Right lobe of liver (tissue), 6 donors: ENCODE results near the gene ZNF644. TPM values are rescaled to one million over a fixed set of nuclear protein-coding genes. Genes with fewer than 3 reads are reported as not detected.
"Not testable (repeated sequence)": the region's sequence is repeated elsewhere in the genome, so short reads cannot be mapped to it uniquely, and the experiment has no call there.

Source experiments
- ATAC-seq, 4 donors: fragments of 200-7000 bp; cut with Tn5 transposase; one replicate each; pipeline ENCODE4 v1.9.1; 2020; ENCODE audit warnings: mild to moderate bottlenecking in 4 of 4, moderate library complexity in 4 of 4
- DNase-seq, 3 donors: peaks; one replicate each; pipeline ENCODE4 v3.0.0-alpha.2; 2020
- H3K27ac ChIP-seq, 3 donors: fragments of 200-600 bp; one replicate each; pipeline ENCODE4 v1.8.0; 2022
- H3K27me3 ChIP-seq, 2 donors: fragments of 200-600 bp; one replicate each; pipeline ENCODE4 v1.8.0; 2022
- H3K36me3 ChIP-seq, 4 donors: fragments of 200-600 bp; sonication (generic) in 1 of 4; one replicate each; pipeline versions ENCODE4 v1.5.1 to v1.8.0; 2017 to 2022; ENCODE audit warnings: control low read depth in 1 of 4
- H3K4me1 ChIP-seq, 4 donors: fragments of 200-600 bp; sonication (generic) in 1 of 4; one replicate each; pipeline versions ENCODE4 v1.5.1 to v1.8.0; 2017 to 2022; ENCODE audit warnings: control low read depth in 1 of 4
- H3K4me3 ChIP-seq, 3 donors: fragments of 200-600 bp; one replicate each; pipeline ENCODE4 v1.8.0; 2022
- H3K9me3 ChIP-seq, 4 donors: fragments of 200-600 bp; sonication (generic) in 1 of 4; one replicate each; pipeline versions ENCODE4 v1.5.1 to v1.8.0; 2017 to 2022; ENCODE audit warnings: control low read depth in 1 of 4
- POLR2A ChIP-seq: fragments of 450-650 bp; IDR thresholded peaks from one replicate; pipeline ENCODE4 v1.6.1; 2017; ENCODE audit warnings: antibody characterized with exemption, mild to moderate bottlenecking
- WGBS: methylation state at CpG from one replicate; pipeline ENCODE4 v1.1.6; 2018; ENCODE audit warnings: low coverage, low lambda C conversion rate; ENCODE audit not compliant: insufficient coverage; ENCODE audit errors: missing lambda C conversion rate; 5-methylcytosine and 5-hydroxymethylcytosine counted together
- intact Hi-C, 2 donors: fragments of 100-400 bp; cut with DNase I; formaldehyde crosslinking; loops; one replicate each; pipeline versions ENCODE4 v1.11.2 to v1.14.1; 2022
- total RNA-seq, 6 experiments: library from RNA; depleted of rRNA in 2 of 6; stranded (reverse); fragments of >200 nt in 2 of 6; fragmentation: NEBNext Ultra II Directional in 3 of 6; extraction: Animal tissue kit (Norgen Biotek cat#: 25700) in 3 of 6; gene quantifications; one replicate each; pipeline versions ENCODE4 v1.1.0 to v1.2.4, GENCODE V29; 2016 to 2023
- TF ChIP-seq, protein P1 (sequence below), 4 donors: fragments of 200-600 bp in 3 of 4; fragments of 450-650 bp in 1 of 4; IDR thresholded peaks; one replicate each; pipeline versions ENCODE4 v1.5.1 to v1.8.0; 2016 to 2022; ENCODE audit warnings: antibody characterized with exemption in 4 of 4, mild to moderate bottlenecking in 2 of 4
- donor health status: DM: no; HTN: yes; CAD: no.
- donor health status: DM: no; HTN: no; CAD: no.
- donor health status: DM: no; HTN: no; CAD: no.
- donor health status: DM: no; HTN: yes; CAD: no.
- donor health status: DM: no; HTN: yes; CAD: no.

ZNF644 gene
- total RNA-seq, 6 experiments from 2014 or later: 19.3 to 26.9 (median 19.9) TPM

DNA sequence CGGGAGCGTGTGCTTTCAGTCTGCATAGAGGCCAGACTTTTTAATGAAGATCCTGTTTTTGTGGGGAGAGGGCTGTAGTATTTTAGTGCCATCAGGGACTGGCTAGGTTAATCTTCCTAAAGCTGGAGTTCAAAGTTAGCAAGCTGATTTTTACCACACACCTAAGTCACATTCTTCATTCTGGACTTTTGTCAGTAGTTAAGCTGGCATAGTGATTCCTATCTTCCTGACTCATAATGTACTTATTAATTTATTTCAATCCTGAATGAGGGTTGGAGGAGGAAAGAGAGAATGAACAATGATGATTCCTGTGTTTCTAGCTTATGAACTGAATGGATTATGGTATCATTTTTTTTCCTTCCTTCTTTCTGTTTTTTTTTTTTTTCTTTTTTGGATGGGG is 24.9 kb upstream of the ZNF644 start:
- no peak for TF ChIP-seq POLR2A
- TF ChIP-seq, protein P1, sequence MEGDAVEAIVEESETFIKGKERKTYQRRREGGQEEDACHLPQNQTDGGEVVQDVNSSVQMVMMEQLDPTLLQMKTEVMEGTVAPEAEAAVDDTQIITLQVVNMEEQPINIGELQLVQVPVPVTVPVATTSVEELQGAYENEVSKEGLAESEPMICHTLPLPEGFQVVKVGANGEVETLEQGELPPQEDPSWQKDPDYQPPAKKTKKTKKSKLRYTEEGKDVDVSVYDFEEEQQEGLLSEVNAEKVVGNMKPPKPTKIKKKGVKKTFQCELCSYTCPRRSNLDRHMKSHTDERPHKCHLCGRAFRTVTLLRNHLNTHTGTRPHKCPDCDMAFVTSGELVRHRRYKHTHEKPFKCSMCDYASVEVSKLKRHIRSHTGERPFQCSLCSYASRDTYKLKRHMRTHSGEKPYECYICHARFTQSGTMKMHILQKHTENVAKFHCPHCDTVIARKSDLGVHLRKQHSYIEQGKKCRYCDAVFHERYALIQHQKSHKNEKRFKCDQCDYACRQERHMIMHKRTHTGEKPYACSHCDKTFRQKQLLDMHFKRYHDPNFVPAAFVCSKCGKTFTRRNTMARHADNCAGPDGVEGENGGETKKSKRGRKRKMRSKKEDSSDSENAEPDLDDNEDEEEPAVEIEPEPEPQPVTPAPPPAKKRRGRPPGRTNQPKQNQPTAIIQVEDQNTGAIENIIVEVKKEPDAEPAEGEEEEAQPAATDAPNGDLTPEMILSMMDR (IDR thresholded peaks at IDR 0.05): no peak
- ATAC-seq: no peak
- H3K4me3 ChIP-seq: no peak overlapping the region
- no peak for DNase-seq
- H3K27ac ChIP-seq: no peak overlapping the region
- 59% methylated on average over 2 of the region's 2 CpGs for WGBS
- H3K4me1 ChIP-seq: no peaks in the 10 kb centered on the region
- no peaks in the 10 kb centered on the region for H3K27me3 ChIP-seq
- H3K9me3 ChIP-seq: peaks cover 0 to 3% (median 0%) of the 10 kb centered on the region in 4 donors
- intact Hi-C loops: no loop called here
- no peaks in the 10 kb centered on the region for H3K36me3 ChIP-seq

DNA sequence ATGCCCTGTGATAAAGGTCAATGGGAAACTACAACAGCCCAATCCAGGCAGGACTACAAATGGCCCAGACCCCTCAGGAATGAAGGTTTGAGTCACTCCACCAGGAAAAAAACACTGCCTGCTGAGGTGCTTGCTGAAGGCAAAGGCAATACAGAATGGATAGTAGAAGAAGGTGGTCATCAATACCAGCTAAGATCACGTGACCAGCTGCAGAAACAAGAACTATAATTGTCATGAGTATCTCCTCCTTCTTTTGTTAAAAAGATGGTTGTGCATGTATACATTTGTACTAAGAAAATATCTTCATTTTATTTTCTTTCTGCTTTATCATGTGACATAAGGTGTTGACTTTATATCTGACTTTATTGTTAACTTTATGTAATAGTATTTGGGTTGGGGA is 23.4 kb upstream of the ZNF644 start:
- Histone ChIP-seq H3K27me3 (no peaks in the 10 kb centered on the region), H3K9me3 (peaks cover 0 to 3% (median 0%) of the 10 kb centered on the region in 4 donors), H3K27ac (no peak overlapping the region), H3K4me3 (no peak overlapping the region), H3K36me3 (no peaks in the 10 kb centered on the region), H3K4me1 (no peaks in the 10 kb centered on the region)
- TF ChIP-seq POLR2A: no peak
- TF ChIP-seq, protein P1 (IDR thresholded peaks at IDR 0.05): no peak
- no peak for ATAC-seq
- no peak for DNase-seq
- 80% methylated on average over 1 of the region's 1 CpG for WGBS
- intact Hi-C loops: no loop called here

DNA sequence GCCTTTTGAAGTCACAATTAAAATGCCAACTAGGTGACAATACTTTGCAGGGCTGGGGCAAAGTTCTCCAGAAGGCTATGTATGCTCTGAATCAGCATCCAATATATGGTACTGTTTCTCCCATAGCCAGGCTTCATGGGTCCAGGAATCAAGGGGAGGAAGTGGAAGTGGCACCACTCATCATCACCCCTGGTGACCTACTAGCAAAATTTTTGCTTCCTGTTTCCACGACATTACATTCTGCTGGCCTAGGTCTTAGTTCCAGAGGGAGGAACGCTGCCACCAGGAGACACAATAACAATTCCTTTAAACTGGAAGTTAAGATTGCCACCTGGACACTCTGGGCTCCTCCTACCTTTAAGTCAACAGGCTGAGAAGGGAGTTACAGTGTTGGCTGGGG is 22.9 kb upstream of the ZNF644 start:
- intact Hi-C loops, DNase-seq, H3K9me3 ChIP-seq, ATAC-seq, H3K27ac ChIP-seq, H3K4me1 ChIP-seq, H3K27me3 ChIP-seq, H3K4me3 ChIP-seq, H3K36me3 ChIP-seq: not testable (repeated sequence)
- 80% methylated on average over 1 of the region's 2 CpGs for WGBS

DNA sequence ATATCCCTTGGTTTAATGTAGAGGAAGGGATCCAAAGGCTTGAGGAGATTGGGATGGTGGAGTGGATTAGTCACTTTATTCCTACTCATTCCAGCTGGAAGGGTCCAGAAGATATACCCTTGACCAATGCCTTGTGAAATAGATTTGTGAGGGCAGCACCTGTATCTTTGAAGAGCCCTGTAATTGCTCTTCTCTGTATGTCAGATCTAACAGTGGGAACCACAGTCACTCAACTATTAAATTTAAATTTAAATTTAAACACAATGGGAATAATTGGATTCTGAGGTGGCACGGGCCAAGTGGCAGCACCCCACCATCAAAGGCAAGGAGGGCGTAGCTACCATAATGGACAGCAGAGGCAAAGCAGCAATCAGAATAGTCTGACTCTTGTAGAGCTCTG is 20.5 kb upstream of the ZNF644 start:
- H3K4me1 ChIP-seq, H3K27ac ChIP-seq, H3K4me3 ChIP-seq, H3K36me3 ChIP-seq, intact Hi-C loops, H3K27me3 ChIP-seq, H3K9me3 ChIP-seq, ATAC-seq, DNase-seq: not testable (repeated sequence)
- WGBS: 49% methylated on average over 2 of the region's 2 CpGs

DNA sequence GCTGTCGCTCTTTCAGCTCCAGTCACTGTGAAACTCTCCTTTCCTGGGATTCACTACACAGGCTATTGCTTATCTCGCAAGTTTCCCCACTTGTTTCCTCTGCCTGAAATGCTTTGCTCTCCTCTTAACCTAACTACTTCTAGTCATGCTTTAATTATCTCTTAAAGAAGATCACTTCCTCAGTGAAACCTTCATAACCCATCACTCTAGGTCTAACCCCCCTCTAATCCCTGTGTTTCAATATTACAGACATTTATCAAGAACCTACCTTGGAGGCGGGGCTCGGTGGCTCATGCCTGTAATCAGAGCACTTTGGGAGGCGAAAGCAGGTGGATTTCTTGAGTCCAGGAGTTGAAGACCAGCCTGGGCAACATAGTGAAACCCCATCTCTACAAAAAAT is 16.7 kb upstream of the ZNF644 start:
- TF ChIP-seq POLR2A: no peak
- TF ChIP-seq, protein P1 (IDR thresholded peaks at IDR 0.05): no peak
- ATAC-seq (no peak), DNase-seq (no peak)
- 88% methylated on average over 4 of the region's 5 CpGs for WGBS
- Histone ChIP-seq H3K36me3 (no peaks in the 10 kb centered on the region), H3K4me1 (peaks cover 0 to 9% (median 0%) of the 10 kb centered on the region in 4 donors), H3K4me3 (no peak overlapping the region), H3K27me3 (no peaks in the 10 kb centered on the region), H3K27ac (no peak overlapping the region), H3K9me3 (peaks cover 0 to 3% (median 0%) of the 10 kb centered on the region in 4 donors)
- intact Hi-C loops: no loop called here
